ENCODE data around the gene MMP7.

DNA sequence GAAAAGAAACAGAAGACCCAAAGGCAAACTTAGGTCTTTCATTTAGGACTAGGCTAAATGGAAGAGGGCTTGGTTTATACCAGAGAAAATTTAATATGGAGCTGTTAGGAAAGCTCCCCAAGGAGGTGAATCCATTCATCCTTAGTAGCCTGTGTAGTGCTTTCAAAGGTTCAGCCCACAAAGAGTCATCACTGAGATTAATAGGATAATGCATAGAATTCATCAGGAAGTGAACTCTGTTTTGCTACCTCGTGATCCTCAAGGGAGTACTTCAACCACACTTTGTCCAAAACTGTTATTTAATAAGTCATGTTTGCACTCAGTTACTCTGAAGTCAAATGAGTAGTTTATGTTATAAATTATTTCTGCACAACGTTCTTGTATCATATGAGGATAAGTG is 43.3 kb upstream of the MMP7 start:
- no peak for TF ChIP-seq CREB1 (CRISPR knock-in tag; IDR thresholded peaks at IDR 0.05; ENCODE audit: low read depth)
- TF ChIP-seq, protein P1, sequence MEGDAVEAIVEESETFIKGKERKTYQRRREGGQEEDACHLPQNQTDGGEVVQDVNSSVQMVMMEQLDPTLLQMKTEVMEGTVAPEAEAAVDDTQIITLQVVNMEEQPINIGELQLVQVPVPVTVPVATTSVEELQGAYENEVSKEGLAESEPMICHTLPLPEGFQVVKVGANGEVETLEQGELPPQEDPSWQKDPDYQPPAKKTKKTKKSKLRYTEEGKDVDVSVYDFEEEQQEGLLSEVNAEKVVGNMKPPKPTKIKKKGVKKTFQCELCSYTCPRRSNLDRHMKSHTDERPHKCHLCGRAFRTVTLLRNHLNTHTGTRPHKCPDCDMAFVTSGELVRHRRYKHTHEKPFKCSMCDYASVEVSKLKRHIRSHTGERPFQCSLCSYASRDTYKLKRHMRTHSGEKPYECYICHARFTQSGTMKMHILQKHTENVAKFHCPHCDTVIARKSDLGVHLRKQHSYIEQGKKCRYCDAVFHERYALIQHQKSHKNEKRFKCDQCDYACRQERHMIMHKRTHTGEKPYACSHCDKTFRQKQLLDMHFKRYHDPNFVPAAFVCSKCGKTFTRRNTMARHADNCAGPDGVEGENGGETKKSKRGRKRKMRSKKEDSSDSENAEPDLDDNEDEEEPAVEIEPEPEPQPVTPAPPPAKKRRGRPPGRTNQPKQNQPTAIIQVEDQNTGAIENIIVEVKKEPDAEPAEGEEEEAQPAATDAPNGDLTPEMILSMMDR (conservative IDR thresholded peaks at IDR 0.05; ENCODE audit: low read depth in 2 of 2), result no peak
- no peak for TF ChIP-seq EZH2 (IDR thresholded peaks at IDR 0.05; ENCODE audit: low read depth, unreplicated experiment)
- no peak for TF ChIP-seq POLR2AphosphoS5 (IDR thresholded peaks at IDR 0.05; ENCODE audit: low read depth)
- TF ChIP-seq NANOG (IDR thresholded peaks at IDR 0.05; ENCODE audit: borderline replicate concordance), result no peak
- no peak for TF ChIP-seq EZH2phosphoT487 (IDR thresholded peaks at IDR 0.05; ENCODE audit: unreplicated experiment)
- TF ChIP-seq, protein P2, sequence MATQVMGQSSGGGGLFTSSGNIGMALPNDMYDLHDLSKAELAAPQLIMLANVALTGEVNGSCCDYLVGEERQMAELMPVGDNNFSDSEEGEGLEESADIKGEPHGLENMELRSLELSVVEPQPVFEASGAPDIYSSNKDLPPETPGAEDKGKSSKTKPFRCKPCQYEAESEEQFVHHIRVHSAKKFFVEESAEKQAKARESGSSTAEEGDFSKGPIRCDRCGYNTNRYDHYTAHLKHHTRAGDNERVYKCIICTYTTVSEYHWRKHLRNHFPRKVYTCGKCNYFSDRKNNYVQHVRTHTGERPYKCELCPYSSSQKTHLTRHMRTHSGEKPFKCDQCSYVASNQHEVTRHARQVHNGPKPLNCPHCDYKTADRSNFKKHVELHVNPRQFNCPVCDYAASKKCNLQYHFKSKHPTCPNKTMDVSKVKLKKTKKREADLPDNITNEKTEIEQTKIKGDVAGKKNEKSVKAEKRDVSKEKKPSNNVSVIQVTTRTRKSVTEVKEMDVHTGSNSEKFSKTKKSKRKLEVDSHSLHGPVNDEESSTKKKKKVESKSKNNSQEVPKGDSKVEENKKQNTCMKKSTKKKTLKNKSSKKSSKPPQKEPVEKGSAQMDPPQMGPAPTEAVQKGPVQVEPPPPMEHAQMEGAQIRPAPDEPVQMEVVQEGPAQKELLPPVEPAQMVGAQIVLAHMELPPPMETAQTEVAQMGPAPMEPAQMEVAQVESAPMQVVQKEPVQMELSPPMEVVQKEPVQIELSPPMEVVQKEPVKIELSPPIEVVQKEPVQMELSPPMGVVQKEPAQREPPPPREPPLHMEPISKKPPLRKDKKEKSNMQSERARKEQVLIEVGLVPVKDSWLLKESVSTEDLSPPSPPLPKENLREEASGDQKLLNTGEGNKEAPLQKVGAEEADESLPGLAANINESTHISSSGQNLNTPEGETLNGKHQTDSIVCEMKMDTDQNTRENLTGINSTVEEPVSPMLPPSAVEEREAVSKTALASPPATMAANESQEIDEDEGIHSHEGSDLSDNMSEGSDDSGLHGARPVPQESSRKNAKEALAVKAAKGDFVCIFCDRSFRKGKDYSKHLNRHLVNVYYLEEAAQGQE (IDR thresholded peaks at IDR 0.05; ENCODE audit: unreplicated experiment), result no peak
- no peak for TF ChIP-seq JUNB (IDR thresholded peaks at IDR 0.05; ENCODE audit: unreplicated experiment)
- no peak for TF ChIP-seq ZNF331 (CRISPR knock-in tag; IDR thresholded peaks at IDR 0.05; ENCODE audit: low read depth)
- TF ChIP-seq STAT1 (IDR thresholded peaks at IDR 0.05; ENCODE audit: unreplicated experiment), result no peak
- TF ChIP-seq, protein P3, sequence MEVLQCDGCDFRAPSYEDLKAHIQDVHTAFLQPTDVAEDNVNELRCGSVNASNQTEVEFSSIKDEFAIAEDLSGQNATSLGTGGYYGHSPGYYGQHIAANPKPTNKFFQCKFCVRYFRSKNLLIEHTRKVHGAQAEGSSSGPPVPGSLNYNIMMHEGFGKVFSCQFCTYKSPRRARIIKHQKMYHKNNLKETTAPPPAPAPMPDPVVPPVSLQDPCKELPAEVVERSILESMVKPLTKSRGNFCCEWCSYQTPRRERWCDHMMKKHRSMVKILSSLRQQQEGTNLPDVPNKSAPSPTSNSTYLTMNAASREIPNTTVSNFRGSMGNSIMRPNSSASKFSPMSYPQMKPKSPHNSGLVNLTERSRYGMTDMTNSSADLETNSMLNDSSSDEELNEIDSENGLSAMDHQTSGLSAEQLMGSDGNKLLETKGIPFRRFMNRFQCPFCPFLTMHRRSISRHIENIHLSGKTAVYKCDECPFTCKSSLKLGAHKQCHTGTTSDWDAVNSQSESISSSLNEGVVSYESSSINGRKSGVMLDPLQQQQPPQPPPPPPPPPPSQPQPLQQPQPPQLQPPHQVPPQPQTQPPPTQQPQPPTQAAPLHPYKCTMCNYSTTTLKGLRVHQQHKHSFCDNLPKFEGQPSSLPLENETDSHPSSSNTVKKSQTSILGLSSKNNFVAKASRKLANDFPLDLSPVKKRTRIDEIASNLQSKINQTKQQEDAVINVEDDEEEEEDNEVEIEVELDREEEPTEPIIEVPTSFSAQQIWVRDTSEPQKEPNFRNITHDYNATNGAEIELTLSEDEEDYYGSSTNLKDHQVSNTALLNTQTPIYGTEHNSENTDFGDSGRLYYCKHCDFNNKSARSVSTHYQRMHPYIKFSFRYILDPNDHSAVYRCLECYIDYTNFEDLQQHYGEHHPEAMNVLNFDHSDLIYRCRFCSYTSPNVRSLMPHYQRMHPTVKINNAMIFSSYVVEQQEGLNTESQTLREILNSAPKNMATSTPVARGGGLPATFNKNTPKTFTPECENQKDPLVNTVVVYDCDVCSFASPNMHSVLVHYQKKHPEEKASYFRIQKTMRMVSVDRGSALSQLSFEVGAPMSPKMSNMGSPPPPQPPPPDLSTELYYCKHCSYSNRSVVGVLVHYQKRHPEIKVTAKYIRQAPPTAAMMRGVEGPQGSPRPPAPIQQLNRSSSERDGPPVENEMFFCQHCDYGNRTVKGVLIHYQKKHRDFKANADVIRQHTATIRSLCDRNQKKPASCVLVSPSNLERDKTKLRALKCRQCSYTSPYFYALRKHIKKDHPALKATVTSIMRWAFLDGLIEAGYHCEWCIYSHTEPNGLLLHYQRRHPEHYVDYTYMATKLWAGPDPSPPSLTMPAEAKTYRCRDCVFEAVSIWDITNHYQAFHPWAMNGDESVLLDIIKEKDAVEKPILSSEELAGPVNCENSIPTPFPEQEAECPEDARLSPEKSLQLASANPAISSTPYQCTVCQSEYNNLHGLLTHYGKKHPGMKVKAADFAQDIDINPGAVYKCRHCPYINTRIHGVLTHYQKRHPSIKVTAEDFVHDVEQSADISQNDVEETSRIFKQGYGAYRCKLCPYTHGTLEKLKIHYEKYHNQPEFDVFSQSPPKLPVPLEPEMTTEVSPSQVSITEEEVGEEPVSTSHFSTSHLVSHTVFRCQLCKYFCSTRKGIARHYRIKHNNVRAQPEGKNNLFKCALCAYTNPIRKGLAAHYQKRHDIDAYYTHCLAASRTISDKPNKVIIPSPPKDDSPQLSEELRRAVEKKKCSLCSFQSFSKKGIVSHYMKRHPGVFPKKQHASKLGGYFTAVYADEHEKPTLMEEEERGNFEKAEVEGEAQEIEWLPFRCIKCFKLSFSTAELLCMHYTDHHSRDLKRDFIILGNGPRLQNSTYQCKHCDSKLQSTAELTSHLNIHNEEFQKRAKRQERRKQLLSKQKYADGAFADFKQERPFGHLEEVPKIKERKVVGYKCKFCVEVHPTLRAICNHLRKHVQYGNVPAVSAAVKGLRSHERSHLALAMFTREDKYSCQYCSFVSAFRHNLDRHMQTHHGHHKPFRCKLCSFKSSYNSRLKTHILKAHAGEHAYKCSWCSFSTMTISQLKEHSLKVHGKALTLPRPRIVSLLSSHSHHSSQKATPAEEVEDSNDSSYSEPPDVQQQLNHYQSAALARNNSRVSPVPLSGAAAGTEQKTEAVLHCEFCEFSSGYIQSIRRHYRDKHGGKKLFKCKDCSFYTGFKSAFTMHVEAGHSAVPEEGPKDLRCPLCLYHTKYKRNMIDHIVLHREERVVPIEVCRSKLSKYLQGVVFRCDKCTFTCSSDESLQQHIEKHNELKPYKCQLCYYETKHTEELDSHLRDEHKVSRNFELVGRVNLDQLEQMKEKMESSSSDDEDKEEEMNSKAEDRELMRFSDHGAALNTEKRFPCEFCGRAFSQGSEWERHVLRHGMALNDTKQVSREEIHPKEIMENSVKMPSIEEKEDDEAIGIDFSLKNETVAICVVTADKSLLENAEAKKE (CRISPR knock-in tag; IDR thresholded peaks at IDR 0.05), result no peak

Data from GM23338 (cell line).